Neuronal stem cell (in vitro differentiated cells): ENCODE measurements around the gene HES2.

Source experiments
- DNase-seq: peaks from one replicate; pipeline ENCODE4 v3.0.0-alpha.2; 2013; ENCODE audit warnings: low spot score
- H2AFZ ChIP-seq: one replicate; pipeline ENCODE4 v1.6.1; 2013; ENCODE audit warnings: mild to moderate bottlenecking, low read length, inconsistent platforms
- H2AK5ac ChIP-seq: 2 replicates; pipeline ENCODE4 v1.6.1; 2013; ENCODE audit warnings: low read depth, mild to moderate bottlenecking, inconsistent platforms, low read length, moderate library complexity, mixed read lengths
- H2BK120ac ChIP-seq: 2 replicates; pipeline ENCODE4 v1.6.1; 2013; ENCODE audit warnings: low read depth, mild to moderate bottlenecking, inconsistent platforms, low read length, moderate library complexity, mixed read lengths
- H2BK12ac ChIP-seq: one replicate; pipeline ENCODE4 v1.6.1; 2013; ENCODE audit warnings: low read length, inconsistent platforms
- H2BK15ac ChIP-seq: 2 replicates; pipeline ENCODE4 v1.6.1; 2013; ENCODE audit warnings: mild to moderate bottlenecking, low read length, inconsistent platforms, mixed read lengths
- H2BK5ac ChIP-seq: one replicate; pipeline ENCODE4 v1.6.1; 2013; ENCODE audit warnings: inconsistent platforms, mild to moderate bottlenecking, low read length, moderate library complexity
- H3K14ac ChIP-seq: one replicate; pipeline ENCODE4 v1.6.1; 2013; ENCODE audit warnings: low read length, inconsistent platforms
- H3K18ac ChIP-seq: 2 replicates; pipeline ENCODE4 v1.6.1; 2013; ENCODE audit warnings: low read length, inconsistent platforms
- H3K23ac ChIP-seq: 2 replicates; pipeline ENCODE4 v1.6.1; 2013; ENCODE audit warnings: low read depth, mild to moderate bottlenecking, mixed read lengths, low read length, inconsistent platforms; ENCODE audit not compliant: poor library complexity
- H3K27ac ChIP-seq: replicated peaks from 3 replicates; pipeline ENCODE4 v1.5.1; 2013; ENCODE audit warnings: low read length, inconsistent platforms
- H3K27me3 ChIP-seq, 3 experiments: 2 replicates each; pipeline ENCODE4 v1.6.1; 2013; ENCODE audit warnings: low read length in 3 of 3, mild to moderate bottlenecking in 2 of 3, inconsistent platforms in 1 of 3, low read depth in 1 of 3, mixed read lengths in 1 of 3, moderate library complexity in 1 of 3; ENCODE audit not compliant: control insufficient read depth in 3 of 3, insufficient read depth in 3 of 3
- H3K36me3 ChIP-seq, 2 donors: replicated peaks in 1 of 2; 2 replicates each; pipeline ENCODE4 v1.6.1; 2013; ENCODE audit warnings: low read length in 2 of 2; ENCODE audit not compliant: control insufficient read depth in 2 of 2, insufficient read depth in 2 of 2
- H3K4ac ChIP-seq: 2 replicates; pipeline ENCODE4 v1.6.1; 2013; ENCODE audit warnings: inconsistent platforms, mild to moderate bottlenecking, low read length, moderate library complexity
- H3K4me1 ChIP-seq, 2 donors: 1 replicate in 1 of 2; 2 replicates in 1 of 2; pipeline ENCODE4 v1.6.1; 2013; ENCODE audit warnings: low read length in 2 of 2, low read depth in 1 of 2; ENCODE audit not compliant: control insufficient read depth in 2 of 2, insufficient read depth in 1 of 2
- H3K4me2 ChIP-seq: one replicate; pipeline ENCODE4 v1.6.1; 2013; ENCODE audit warnings: mild to moderate bottlenecking, low read length, inconsistent platforms; ENCODE audit not compliant: insufficient read depth, poor library complexity, severe bottlenecking
- H3K4me3 ChIP-seq, 2 donors: 2 replicates each; pipeline ENCODE4 v1.5.1; 2013; ENCODE audit warnings: low read length in 2 of 2, mild to moderate bottlenecking in 2 of 2, inconsistent platforms in 1 of 2, moderate library complexity in 1 of 2
- H3K79me1 ChIP-seq: one replicate; pipeline ENCODE4 v1.6.1; 2013; ENCODE audit warnings: low read depth, mild to moderate bottlenecking, inconsistent platforms, low read length, moderate library complexity
- H3K9ac ChIP-seq: one replicate; pipeline ENCODE4 v1.6.1; 2013; ENCODE audit warnings: mild to moderate bottlenecking, low read depth, low read length, inconsistent platforms; ENCODE audit not compliant: poor library complexity
- H3K9me3 ChIP-seq, 2 donors: replicated peaks in 1 of 2; 2 replicates each; pipeline versions ENCODE3 to v1.6.1; 2013; ENCODE audit warnings: low read length in 2 of 2, mild to moderate bottlenecking in 2 of 2, inconsistent platforms in 1 of 2, low read depth in 1 of 2, mixed read lengths in 1 of 2, moderate library complexity in 1 of 2; ENCODE audit not compliant: control insufficient read depth in 2 of 2, insufficient read depth in 1 of 2
- H4K8ac ChIP-seq: one replicate; pipeline ENCODE4 v1.6.1; 2013; ENCODE audit warnings: low read depth, mild to moderate bottlenecking, inconsistent platforms, low read length, moderate library complexity
- H4K91ac ChIP-seq: one replicate; pipeline ENCODE4 v1.6.1; 2013; ENCODE audit warnings: low read length, low read depth, mild to moderate bottlenecking, inconsistent platforms; ENCODE audit not compliant: poor library complexity
- WGBS, 2 donors: extraction: QIAGEN DNeasy Blood & Tissue Kit; methylation state at CpG; one replicate each; pipeline ENCODE4 v1.1.7; 2013; ENCODE audit warnings: missing lambda C conversion rate in 2 of 2, mixed read lengths in 1 of 2; ENCODE audit not compliant: insufficient read length in 2 of 2, insufficient replicate concordance in 1 of 2; ENCODE audit errors: extremely low coverage in 2 of 2; 5-methylcytosine and 5-hydroxymethylcytosine counted together

Gene HES2

DNA sequence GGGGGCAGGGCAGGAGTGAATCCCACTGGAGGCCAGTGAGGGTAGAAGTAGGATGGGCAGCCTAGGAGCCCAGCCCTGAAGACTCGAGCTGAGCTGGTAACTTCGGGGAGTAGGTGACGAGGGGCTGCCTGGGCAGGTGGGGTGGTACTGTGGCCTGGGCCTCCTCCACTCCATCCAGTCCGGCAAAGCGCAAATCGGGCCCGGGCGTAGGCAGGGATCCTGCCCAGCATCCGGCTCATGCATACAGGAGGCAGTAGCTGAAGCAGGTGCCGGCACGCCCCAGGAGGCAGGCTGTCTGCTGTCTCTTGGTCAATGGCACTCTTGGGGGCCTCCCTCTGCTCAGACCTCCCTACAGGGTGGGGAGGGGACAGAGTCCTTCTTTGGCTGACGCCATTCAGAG lies 47.5 kb upstream of the HES2 start:
- DNase-seq = no peak
- H3K4me3 ChIP-seq = no peak overlapping the region
- no peak overlapping the region for H2AFZ ChIP-seq
- peaks cover 31 to 67% of the 10 kb centered on the region in 2 donors for H3K36me3 ChIP-seq
- H3K27me3 ChIP-seq = peaks cover 0 to 15% (median 0%) of the 10 kb centered on the region in 3 experiments
- peak overlapping the region; percentile 24 for H2BK5ac ChIP-seq
- H2AK5ac ChIP-seq = no peak overlapping the region
- peak overlapping the region; percentile 28 for H3K18ac ChIP-seq
- H4K8ac ChIP-seq = no peak overlapping the region
- H3K9me3 ChIP-seq = peaks cover 0 to 2% of the 10 kb centered on the region in 2 donors
- H3K27ac ChIP-seq = no peak overlapping the region
- H2BK15ac ChIP-seq = no peak overlapping the region
- WGBS, 2 donors = no CpG with 5 or more reads among the region's 12 CpGs
- peaks cover 0 to 3% of the 10 kb centered on the region in 2 donors for H3K4me1 ChIP-seq
- H3K14ac ChIP-seq = no peak overlapping the region
- H3K4ac ChIP-seq = peak overlapping the region; percentile 23
- H3K4me2 ChIP-seq = no peak overlapping the region
- no peaks in the 10 kb centered on the region for H3K79me1 ChIP-seq
- H3K23ac ChIP-seq = peak overlapping the region; percentile 65
- H3K9ac ChIP-seq = peak overlapping the region; percentile 63
- H2BK120ac ChIP-seq = no peak overlapping the region
- H4K91ac ChIP-seq = no peak overlapping the region
- H2BK12ac ChIP-seq = no peak overlapping the region

DNA sequence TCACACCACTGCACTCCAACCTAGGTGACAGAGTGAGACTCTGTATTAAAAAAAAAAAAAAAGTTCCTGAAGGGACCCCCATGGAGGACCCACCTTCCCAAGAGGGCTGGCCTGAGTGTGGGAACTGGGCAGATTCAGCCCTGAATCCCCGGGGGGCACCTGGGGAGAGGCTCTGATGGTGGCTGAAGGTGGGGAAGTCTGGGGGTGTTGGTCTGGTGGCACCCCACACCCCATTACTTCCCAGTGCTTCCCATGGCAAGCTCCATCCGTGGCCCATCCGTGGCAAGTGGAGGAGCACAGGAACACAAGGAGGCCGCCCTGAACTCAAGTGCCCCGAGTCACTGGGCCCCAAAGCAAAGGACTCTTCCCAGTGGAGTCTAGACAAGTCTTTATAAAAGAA lies 47.0 kb upstream of the HES2 start:
- WGBS, 2 donors = no CpG with 5 or more reads among the region's 5 CpGs
- Histone ChIP-seq H2BK5ac (peak overlapping the region; percentile 24), H3K23ac (no peak overlapping the region), H3K36me3 (peaks cover 27 to 67% of the 10 kb centered on the region in 2 donors), H3K18ac (no peak overlapping the region), H4K91ac (no peak overlapping the region), H3K4me2 (no peak overlapping the region), H2AK5ac (no peak overlapping the region), H3K4me1 (peaks cover 0 to 3% of the 10 kb centered on the region in 2 donors), H3K27me3 (peaks cover 0 to 11% (median 0%) of the 10 kb centered on the region in 3 experiments), H2BK120ac (no peak overlapping the region), H4K8ac (no peak overlapping the region), H2BK15ac (no peak overlapping the region), H3K14ac (peak overlapping the region; percentile 38), H3K4me3 (no peak overlapping the region), H2BK12ac (no peak overlapping the region), H3K27ac (no peak overlapping the region), H3K4ac (no peak overlapping the region), H3K9me3 (peaks cover 0 to 3% of the 10 kb centered on the region in 2 donors), H3K9ac (no peak overlapping the region), H3K79me1 (no peaks in the 10 kb centered on the region), H2AFZ (no peak overlapping the region)
- DNase-seq = no peak

DNA sequence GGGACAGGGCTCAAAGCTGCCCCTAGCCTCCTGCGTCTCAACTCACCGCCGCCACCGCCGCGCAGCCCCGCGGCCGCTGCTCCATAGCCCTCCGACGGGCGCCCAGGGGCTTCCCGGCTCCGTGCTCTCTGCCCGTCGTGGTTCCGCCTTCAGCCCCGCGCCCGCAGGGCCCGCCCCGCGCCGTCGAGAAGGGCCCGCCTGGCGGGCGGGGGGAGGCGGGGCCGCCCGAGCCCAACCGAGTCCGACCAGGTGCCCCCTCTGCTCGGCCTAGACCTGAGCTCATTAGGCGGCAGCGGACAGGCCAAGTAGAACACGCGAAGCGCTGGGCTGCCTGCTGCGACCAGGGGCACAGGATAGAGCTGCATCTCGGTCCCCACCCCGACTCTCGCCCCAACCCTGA lies 46.3 kb upstream of the HES2 start, which contains the start of gene TNFRSF25:
TNFRSF25 (minus strand) TSS at position 151 of the 400 bp plus-strand sequence; CDS start at position 85, 66 bp downstream.
- Histone ChIP-seq H3K9ac (peak within 1 kb of the TSS; percentile 21), H2BK120ac (no peak within 1 kb of the TSS), H3K36me3 (peaks cover 27 to 64% of the 10 kb centered on the region in 2 donors)

DNA sequence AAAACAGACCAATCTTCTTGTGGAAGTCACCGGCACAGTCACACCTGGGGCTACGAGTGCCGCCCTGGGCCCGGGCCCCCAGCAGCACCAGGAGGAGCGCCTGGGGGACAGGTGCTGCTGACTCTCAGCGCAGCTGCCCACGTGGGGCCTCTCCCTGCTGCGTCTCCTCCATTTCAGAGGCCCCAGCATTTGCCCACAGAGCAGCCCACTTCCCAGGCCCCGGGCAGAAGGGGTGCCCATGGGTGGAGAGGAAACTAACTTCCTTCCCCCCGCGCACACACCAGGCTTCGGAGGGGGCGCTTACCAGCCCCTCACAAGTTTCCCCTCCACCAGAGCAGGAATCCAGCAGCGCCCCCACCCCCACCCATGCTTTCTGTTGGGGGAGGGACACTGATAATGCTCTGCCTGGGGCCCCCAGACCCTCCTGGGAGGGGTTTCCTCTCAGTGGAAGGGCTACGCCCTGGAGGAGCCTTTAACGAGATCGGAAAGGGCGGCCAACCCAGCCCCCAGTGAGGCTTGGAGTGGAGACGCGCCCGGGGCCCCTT lies 45.8 kb upstream of the HES2 start:
- H3K4me1 ChIP-seq = peaks cover 0 to 3% of the 10 kb centered on the region in 2 donors
- peak overlapping the region; percentile 85 for H3K23ac ChIP-seq
- no peak overlapping the region for H3K4ac ChIP-seq
- H4K91ac ChIP-seq = no peak overlapping the region
- no peak for DNase-seq
- no peak overlapping the region for H2BK120ac ChIP-seq
- H3K27ac ChIP-seq = no peak overlapping the region
- H3K4me2 ChIP-seq = no peak overlapping the region
- WGBS, 2 donors = no CpG with 5 or more reads among the region's 21 CpGs
- peaks cover 0 to 11% (median 0%) of the 10 kb centered on the region in 3 experiments for H3K27me3 ChIP-seq
- H2BK5ac ChIP-seq = no peak overlapping the region
- peak overlapping the region; percentile 89 for H3K14ac ChIP-seq
- no peak overlapping the region for H3K9ac ChIP-seq
- peak overlapping the region; percentile 75 for H2AK5ac ChIP-seq
- no peak overlapping the region for H2BK15ac ChIP-seq
- peaks cover 3% of the 10 kb centered on the region for H3K79me1 ChIP-seq
- H2AFZ ChIP-seq = no peak overlapping the region
- H2BK12ac ChIP-seq = no peak overlapping the region
- H3K9me3 ChIP-seq = peaks cover 0 to 3% of the 10 kb centered on the region in 2 donors
- H3K18ac ChIP-seq = peak overlapping the region; percentile 93
- H3K4me3 ChIP-seq = no peak overlapping the region
- H3K36me3 ChIP-seq = peaks cover 27 to 64% of the 10 kb centered on the region in 2 donors
- H4K8ac ChIP-seq = no peak overlapping the region

More for the DNA sequence above, 46.3 kb upstream of the HES2 start, which contains the start of gene TNFRSF25:
- no peak within 1 kb of the TSS for H2BK12ac ChIP-seq
- H3K4ac ChIP-seq = no peak within 1 kb of the TSS
- peak within 1 kb of the TSS; percentile 89 for H3K14ac ChIP-seq
- H3K23ac ChIP-seq = peak within 1 kb of the TSS; percentile 85
- H3K79me1 ChIP-seq = no peaks in the 10 kb centered on the region
- peak within 1 kb of the TSS; percentile 11 for H3K4me2 ChIP-seq
- H3K4me1 ChIP-seq = peaks cover 0 to 3% of the 10 kb centered on the region in 2 donors
- no CpG with 5 or more reads among the region's 43 CpGs for WGBS, 2 donors
- H2AFZ ChIP-seq = no peak within 1 kb of the TSS
- no peak within 1 kb of the TSS for H3K4me3 ChIP-seq
- DNase-seq = no peak
- peaks cover 0 to 11% (median 0%) of the 10 kb centered on the region in 3 experiments for H3K27me3 ChIP-seq
- peak within 1 kb of the TSS; percentile 24 for H2BK5ac ChIP-seq
- peaks cover 0 to 3% of the 10 kb centered on the region in 2 donors for H3K9me3 ChIP-seq
- no peak within 1 kb of the TSS for H4K91ac ChIP-seq
- peak within 1 kb of the TSS; percentile 75 for H2AK5ac ChIP-seq
- peak within 1 kb of the TSS; percentile 93 for H3K18ac ChIP-seq
- no peak within 1 kb of the TSS for H4K8ac ChIP-seq
- H3K27ac ChIP-seq = no peak within 1 kb of the TSS
- H2BK15ac ChIP-seq = no peak within 1 kb of the TSS
